KBM-7 (cell line): ENCODE measurements around the gene IGFBP2.

Experiments
- DNase-seq: peaks from one replicate; pipeline ENCODE4 v3.0.0-alpha.2; 2015
- in situ Hi-C: fragments of 300-500 bp; cut with MboI; formaldehyde crosslinking; loops from 2 replicates; pipeline ENCODE4 v1.14.3; 2020; ENCODE audit warnings: low sequenced_read_pairs, low pct_unique_long_range_greater_than_20kb, mixed read lengths

IGFBP2 gene

GRCh38 chr2:216658757-216659156 is 25.5 kb downstream of the IGFBP2 start:
- in situ Hi-C loops = no loop called here
- no peak for DNase-seq

- in situ Hi-C loops = no loop called here
- DNase-seq = no peak
Measured at GRCh38 chr2:216659276-216659675, 26.1 kb downstream of the IGFBP2 start.

GRCh38 chr2:216660496-216660895 is 27.3 kb downstream of the IGFBP2 start:
- DNase-seq = no peak
- in situ Hi-C loops = loop anchor here (10.0 kb wide), 1 partner anchor 136 kb away; no protein-coding TSS in a partner anchor

- in situ Hi-C loops = loop anchor here (10.0 kb wide), 1 partner anchor 136 kb away; no protein-coding TSS in a partner anchor
- no peak for DNase-seq
Measured at GRCh38 chr2:216661051-216661450, 27.8 kb downstream of the IGFBP2 start.

- in situ Hi-C loops = loop anchor here (10.0 kb wide), 1 partner anchor 137 kb away; no protein-coding TSS in a partner anchor
Measured at GRCh38 chr2:216661639-216662375, 28.6 kb downstream of the IGFBP2 start.

GRCh38 chr2:216663106-216663505 is 29.9 kb downstream of the IGFBP2 start:
- no peak for DNase-seq
- in situ Hi-C loops = loop anchor here (10.0 kb wide), 1 partner anchor 138 kb away; no protein-coding TSS in a partner anchor

More at GRCh38 chr2:216661639-216662375, 28.6 kb downstream of the IGFBP2 start:
- DNase-seq = no peak

- no peak for DNase-seq
- in situ Hi-C loops = loop anchor here (10.0 kb wide), 1 partner anchor 139 kb away; no protein-coding TSS in a partner anchor
Measured at GRCh38 chr2:216663846-216664245, 30.6 kb downstream of the IGFBP2 start.

GRCh38 chr2:216664593-216665034 is 31.4 kb downstream of the IGFBP2 start:
- in situ Hi-C loops = loop anchor here (10.0 kb wide), 1 partner anchor 140 kb away; no protein-coding TSS in a partner anchor
- peak; percentile 60 for DNase-seq

- in situ Hi-C loops = loop anchor here (10.0 kb wide), 1 partner anchor 140 kb away; no protein-coding TSS in a partner anchor
- DNase-seq = no peak
Measured at GRCh38 chr2:216665242-216665641, 32.0 kb downstream of the IGFBP2 start.

- in situ Hi-C loops = loop anchor here (10.0 kb wide), 1 partner anchor 141 kb away; no protein-coding TSS in a partner anchor
- DNase-seq = no peak
Measured at GRCh38 chr2:216665717-216666116, 32.5 kb downstream of the IGFBP2 start.

- in situ Hi-C loops = loop anchor here (10.0 kb wide), 1 partner anchor 142 kb away; no protein-coding TSS in a partner anchor
- DNase-seq = peak; percentile 86
Measured at GRCh38 chr2:216666461-216667233, 33.4 kb downstream of the IGFBP2 start.

GRCh38 chr2:216670266-216671080 is 37.3 kb downstream of the IGFBP2 start:
- in situ Hi-C loops = no loop called here
- no peak for DNase-seq

- in situ Hi-C loops = no loop called here
- DNase-seq = no peak
Measured at GRCh38 chr2:216671081-216671411, 37.8 kb downstream of the IGFBP2 start.

GRCh38 chr2:216671791-216672343 is 38.6 kb downstream of the IGFBP2 start:
- DNase-seq = no peak
- in situ Hi-C loops = no loop called here

GRCh38 chr2:216672466-216672865 is 39.2 kb downstream of the IGFBP2 start:
- in situ Hi-C loops = no loop called here
- no peak for DNase-seq

GRCh38 chr2:216673021-216673420 is 39.8 kb downstream of the IGFBP2 start:
- in situ Hi-C loops = no loop called here
- DNase-seq = no peak

- in situ Hi-C loops = no loop called here
- DNase-seq = no peak
Measured at GRCh38 chr2:216673609-216674008, 40.4 kb downstream of the IGFBP2 start.

- in situ Hi-C loops = no loop called here
- no peak for DNase-seq
Measured at GRCh38 chr2:216674376-216674775, 41.2 kb downstream of the IGFBP2 start.

GRCh38 chr2:216676630-216677029 is 43.4 kb downstream of the IGFBP2 start:
- in situ Hi-C loops = no loop called here
- no peak for DNase-seq
